Activated CD4-positive, alpha-beta T cell treated with anti-CD3 and anti-CD28 coated beads for 48 hours (primary cell): ENCODE measurements around the gene COL5A3.
A peak's percentile ranks its signal among the peaks of the same experiment; 100 is the strongest.
"Not testable (repeated sequence)": the region's sequence is repeated elsewhere in the genome, so short reads cannot be mapped to it uniquely, and the experiment has no call there.

Experiments used
- DNase-seq: peaks from one replicate; pipeline ENCODE4 v3.0.0-alpha.2; 2020

The COL5A3 gene

DNA sequence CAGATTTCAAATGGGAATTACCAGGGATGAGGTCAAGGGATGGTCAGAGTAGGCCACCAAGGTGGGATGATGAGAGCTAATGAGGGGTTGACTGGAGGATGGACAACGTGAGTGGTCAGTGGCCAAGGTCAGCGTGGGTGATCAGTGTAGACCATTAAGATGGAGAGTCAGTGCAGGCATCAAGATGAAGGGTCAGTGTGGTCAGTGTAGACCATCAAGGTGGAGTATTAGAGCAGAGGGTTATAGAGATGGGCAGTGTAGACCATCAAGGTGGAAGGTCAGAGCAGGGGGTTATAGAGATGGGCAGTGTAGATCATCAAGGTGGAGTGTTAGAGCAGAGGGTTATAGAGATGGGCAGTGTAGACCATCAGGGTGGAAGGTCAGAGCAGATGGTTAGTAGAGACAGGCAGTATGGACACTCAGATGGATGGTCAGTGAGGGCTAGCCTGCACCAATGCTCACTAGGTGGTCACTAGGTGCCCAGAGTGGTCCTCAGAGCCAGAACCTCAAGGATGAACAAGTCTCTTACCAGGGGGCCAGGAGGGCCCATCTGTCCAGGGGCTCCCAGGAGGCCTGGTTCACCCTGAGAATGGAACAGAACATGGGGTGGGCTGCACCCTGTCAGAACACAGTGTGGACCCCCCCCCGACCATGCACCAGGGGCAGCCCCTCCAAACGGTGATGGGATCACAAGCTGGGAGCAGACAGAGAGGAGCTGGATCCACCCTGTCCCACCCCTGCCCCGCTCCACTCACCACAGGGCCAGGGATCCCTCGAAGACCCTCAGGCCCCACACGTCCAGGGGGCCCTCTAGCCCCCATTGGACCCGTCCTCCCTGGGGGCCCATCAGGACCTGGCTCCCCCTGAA lies 41.2 kb downstream of the COL5A3 start:
- DNase-seq: no peak

DNA sequence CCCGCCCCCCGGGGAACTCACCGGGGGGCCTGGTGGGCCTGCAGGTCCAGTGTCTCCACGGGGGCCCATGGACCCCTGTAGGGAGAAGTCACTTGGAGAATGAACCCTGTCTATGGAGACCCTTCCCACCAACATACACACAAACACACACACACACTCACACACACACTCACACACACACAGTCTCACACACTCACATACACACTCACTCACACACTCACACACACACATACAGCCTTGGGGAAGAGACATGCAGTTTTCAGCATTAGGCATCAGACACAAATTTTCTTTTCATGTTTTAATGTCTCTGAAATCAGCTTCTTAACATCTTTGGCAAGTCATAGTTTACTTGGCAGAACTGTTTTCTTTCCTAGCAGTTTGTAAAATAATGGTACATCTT lies 43.0 kb downstream of the COL5A3 start:
- DNase-seq: no peak

DNA sequence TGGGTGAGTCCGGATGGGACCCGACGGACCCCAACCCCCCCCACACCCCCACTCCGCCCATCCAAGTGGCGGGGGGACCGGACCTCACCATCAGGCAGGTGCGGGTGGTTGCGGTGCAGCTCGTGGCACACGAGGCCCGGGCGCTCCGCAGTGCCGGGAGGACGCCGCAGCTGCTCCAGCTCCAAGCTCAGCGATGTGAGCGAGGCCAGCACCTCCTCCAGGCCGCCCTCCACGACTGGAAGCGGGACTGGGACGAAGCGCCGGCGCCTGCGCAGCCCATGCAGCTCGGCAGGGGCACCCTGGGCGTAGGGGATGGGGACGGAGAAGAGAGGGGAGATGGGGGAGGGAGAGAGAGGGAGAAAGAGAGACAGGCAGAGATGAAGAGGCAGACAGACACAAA lies 43.9 kb downstream of the COL5A3 start:
- DNase-seq: peak; percentile 5

DNA sequence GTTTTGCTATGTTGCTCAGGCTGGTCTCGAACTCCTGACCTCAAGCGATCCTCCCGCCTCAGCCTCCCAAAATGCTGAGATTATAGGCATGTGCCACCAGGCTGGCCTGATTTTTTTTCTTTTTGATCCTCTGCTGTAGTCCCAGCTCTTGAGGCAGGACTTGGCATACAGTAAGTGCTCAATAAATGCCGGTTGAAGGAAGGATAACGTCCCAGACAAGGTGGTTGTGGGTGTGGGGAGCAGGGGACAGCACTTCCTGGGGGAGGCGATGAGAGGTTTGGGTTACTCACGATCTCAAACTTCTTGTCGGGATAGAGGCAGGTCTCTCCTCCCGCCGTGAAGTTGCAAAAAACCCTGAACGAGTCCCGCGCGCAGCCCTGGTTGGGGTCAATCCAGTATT lies 44.3 kb downstream of the COL5A3 start:
- DNase-seq: no peak

DNA sequence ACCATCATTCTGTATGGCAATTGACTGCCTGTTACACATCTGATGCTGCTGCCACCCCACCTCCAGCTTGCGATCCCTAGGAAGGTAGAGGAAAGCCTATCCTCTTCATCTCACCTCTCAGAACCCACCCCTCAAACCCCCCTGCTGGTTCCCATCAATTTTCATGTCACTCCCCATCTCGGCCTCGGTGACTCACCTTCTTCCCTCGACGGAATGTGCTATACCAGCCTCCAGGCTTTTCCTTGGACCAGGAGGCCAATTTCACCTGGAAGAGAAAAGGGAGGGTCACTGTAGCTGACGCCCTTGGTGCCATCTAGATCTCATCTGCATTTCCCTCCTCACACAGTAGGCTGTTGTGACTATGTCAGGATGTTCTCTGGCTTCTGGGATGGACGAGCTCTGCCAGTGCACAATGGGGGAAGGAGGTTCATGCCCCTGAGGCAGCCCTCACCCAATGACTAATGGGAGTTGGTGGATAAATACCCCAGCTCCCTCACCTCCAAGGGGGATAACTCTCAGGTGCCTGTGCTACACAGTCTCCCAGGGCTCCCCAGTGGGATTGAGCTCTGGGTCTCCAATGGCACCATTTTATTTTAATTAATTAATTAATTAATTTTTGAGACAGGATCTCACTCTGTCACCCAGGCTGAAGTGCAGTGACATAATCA lies 47.5 kb downstream of the COL5A3 start:
- no peak for DNase-seq

DNA sequence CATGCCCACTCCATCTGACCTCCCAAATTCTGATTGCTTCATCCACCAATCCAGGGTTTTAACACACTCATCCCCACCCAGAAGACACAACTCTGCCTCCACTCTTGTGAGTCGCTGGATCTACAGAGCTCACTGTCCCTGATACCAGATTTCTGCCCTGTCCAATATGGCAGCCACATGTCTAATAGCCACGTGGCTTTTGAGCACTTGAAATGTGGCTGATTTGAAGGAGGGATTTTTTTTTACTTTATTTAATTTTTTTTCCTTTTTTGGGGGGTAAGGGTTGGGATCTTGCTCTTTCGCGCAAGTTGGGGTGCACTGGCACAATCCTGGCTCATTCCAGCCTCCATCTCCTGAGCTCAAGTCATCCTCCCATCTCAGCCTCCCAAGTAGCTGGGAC lies 49.2 kb downstream of the COL5A3 start:
- DNase-seq: no peak

DNA sequence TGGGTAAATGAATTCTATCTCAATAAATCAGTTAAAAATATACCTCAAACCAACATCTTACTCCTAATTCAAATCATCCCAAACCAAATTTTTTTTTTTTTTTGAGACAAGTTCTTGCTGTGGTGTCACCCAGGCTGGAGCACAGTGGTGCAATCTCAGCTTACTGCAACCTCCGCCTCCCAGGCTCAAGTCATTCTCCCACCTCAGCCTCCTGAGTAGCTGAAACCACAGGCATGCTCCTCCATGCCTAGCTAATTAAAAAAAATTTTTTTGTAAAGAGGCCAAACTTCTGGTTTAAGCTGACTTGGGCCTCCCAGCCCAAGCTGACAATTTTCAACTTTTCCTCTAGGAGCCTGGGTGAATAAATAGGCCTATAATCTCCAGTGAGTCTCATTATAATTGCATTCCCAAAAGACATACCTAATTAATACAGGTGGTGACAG lies 51.9 kb downstream of the COL5A3 start:
- no peak for DNase-seq

DNA sequence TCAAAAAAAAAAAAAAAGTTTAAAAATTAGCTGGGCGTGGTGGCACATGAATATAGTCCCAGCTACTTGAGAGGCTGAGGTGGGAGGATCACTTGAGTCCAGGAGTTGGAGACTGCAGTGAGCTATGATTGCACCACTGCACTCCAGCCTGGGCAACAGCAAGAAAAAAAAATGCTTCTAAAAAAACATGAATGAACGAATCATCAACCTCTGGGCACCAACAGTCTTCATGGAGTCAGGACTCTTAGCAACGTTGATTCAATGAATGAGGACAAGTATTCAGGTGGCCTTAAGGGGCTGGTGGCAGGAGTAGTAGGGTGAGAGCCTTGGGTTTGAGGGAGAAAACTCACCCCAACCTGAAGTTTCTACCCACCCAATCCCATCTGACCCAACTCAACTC lies 53.3 kb downstream of the COL5A3 start:
- no peak for DNase-seq

DNA sequence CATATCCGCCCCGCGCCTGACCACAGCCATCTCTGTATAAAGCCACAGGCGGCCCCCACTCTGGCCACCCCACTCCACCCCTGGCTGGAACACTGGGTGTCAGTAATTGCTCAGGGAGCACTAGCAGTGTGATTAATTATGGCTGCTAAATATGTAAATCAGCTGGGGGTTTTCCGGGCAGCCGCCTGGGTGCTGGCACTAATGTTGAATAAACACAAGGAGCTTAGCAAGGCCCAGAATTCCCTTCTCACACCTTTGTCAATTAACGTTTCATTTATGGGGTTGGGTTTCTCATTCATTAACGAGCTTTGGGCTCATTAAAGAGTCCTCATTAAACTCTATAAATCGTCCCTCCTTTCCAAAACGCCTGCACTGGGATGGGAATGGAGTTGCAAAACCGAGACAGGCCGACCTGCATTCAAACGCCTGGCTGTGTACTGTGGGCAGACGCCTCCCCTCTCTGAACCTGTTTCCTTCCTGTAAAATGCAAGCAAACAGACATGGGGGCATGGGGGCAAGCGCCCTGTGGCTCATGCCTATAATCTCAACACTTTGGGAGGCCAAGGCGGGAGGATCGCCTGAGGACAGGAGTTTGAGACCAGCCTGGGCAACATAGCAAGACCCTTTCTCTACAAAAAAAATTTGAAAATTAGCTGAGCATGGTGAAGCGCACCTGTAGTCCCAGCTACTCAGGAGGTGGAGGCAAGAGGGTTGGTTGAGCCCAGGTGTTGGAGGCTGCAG lies 56.3 kb downstream of the COL5A3 start:
- DNase-seq: no peak

DNA sequence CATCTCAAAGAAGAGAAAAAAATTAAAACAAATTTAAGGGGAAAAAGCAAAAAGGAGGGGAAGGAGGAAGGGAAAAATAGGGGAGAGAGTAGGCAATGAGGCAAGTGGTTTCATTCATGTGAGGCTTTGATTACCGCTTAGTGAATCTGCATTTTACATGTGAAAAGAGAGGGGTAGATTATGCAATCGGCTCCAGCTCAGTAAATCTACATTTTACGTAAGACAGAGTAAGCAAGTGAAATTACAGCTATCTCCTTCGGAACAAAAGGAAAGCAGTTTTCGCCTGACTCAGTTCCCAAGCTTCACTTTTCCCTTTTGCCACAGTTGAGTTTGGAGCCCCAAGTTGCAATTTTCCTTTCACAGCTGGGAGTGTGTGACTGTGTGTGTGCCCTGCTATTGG lies 58.0 kb downstream of the COL5A3 start:
- no peak for DNase-seq

DNA sequence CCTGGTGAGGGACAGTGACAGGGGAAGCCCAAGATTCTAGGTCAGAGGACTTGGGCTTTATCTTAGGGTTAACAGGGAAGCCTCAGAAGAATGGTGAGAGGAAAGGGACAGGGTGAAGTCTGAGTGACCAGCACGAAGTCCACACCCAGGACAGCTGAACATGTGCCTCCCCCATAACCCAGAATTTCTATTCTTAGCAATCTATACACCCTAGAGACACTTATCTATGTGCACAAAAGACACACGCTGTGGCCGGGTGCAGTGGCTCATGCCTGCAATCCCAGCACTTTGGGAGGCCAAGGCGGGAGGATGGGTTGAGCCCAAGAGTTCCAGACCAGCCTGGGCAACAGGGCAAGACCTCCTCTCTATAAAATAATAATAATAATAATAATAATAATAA lies 62.9 kb downstream of the COL5A3 start:
- DNase-seq: no peak

DNA sequence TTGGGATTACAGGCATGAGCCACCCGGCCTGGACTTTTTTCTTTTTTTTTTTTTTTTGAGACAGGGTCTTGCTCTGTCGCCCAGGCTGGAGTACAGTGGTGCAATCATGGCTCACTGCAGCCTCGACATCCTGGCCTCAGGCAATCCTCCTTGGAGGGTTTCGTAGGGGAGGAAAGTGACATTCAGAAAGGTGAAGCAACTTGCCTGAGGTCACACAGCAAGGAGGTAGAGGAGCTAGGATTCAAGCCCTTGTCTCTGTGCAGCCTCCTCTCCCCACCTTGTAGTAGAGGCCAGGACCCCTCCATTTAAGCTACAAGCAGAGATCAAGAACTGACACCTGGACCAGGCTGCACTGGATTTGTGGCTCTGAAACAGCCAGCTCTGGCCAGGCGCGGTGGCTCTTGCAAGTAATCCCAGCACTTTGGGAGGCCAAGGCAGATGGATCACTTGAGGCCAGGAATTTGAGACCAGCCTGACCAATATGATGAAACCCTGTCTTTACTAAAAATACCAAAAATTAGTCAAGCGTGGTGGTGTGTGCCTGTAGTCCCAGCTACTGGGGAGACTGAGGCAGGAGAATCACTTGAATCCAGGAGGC lies 63.7 kb downstream of the COL5A3 start:
- not testable (repeated sequence) for DNase-seq

DNA sequence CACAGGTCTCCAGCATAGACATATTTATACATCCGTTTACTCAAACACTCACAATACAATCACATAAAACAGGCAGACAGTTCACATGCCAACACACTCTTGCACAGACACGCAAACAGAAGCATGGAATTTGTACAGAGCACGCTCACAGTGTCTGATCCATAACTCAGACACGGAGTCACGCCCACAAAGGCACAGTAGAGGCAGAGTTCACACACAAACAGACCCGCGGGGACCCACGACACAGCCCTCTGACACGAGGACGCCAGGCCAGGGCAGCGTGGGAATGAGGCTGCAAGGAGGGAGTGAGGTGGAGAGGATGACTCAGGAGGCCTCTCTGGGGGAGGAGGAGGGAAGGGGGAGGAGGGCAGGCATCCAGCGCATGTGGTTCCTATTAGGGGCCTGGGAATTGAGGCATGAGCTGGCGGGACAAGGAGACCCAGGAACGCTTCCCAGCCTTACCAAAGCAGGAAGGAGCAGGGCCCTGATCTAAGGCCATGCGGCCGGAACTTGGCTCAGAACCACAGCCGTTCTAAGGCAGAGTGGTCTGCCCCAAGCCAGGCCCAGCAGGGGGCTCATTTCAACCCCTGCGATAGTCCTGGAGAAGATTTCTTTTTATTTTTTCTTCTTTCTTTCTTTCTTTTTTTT lies 64.9 kb downstream of the COL5A3 start:
- DNase-seq: no peak

DNA sequence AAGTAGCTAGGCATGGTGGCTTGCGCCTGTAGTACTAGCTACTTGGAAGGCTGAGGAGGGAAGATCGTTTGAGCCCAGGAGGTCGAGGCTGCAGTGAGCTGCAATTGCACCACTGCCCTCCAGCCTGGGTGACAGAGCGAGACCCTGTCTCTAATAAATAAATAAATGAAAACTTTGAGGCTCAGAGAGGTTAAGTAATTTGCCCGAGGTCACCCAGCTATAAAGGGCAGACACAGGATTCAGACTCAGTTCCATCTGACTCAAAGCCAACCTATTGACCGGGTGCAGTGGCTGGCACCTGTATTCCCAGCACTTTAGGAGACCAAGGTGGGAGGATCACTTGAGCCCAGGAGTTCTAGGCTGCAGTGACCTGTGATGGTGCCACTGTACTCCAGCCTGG lies 66.6 kb downstream of the COL5A3 start:
- DNase-seq: no peak

DNA sequence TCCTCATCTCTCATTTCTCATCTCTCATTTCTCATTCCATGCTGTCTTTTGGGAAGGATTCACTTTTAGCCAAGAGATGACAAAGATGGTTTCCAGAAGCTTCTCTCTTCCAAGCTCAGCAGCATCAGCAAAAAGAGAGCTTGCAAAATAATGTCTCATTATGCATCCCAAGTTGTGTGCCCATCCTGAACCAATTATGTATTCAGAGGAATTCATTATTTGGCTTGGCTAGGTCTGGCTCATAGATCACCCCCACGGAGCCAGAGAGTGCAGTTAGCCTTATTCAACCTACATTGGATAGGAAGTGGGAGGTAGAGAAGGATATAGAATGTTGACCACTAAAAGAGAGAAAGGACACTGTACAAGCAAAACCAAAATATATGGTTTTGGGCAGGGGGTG lies 68.6 kb downstream of the COL5A3 start:
- DNase-seq: no peak

DNA sequence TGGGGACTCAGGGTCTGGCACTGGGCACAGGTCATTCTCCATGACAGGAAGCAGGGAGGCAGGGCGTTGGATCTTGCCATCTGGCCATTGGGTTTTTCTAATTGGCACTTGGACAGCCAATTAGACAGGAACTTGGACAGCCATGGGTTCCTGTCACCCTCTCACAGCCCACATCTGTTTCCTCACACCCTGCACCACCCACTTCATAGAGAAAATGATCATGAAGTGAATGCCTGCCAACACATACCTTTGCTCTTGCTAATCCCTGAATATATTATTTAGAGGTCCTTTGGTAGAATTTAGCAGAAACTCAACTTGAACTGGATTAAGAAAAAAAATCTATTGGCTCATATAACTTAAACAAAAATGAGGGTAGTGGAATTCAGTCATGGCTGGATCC lies 69.1 kb downstream of the COL5A3 start:
- DNase-seq: no peak

DNA sequence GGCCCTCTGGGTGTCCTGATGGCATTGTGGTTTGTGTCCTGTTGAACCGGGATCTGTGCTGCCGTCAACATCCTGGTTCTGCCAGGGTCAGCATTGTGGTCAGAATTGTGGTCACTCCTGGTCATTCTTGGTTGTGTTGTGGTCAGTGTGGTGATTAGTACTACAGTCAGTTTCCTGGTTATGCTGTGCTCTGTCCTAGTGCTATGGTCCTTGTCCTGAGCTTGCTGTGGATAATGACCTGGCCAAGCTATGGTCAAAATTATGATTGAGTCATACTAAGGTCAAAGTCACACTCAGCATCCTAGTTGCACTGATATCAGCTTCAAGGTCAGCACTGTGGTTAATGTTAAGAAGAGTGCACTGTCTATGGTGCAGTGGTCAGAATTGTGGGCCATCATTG lies 69.5 kb downstream of the COL5A3 start:
- no peak for DNase-seq

DNA sequence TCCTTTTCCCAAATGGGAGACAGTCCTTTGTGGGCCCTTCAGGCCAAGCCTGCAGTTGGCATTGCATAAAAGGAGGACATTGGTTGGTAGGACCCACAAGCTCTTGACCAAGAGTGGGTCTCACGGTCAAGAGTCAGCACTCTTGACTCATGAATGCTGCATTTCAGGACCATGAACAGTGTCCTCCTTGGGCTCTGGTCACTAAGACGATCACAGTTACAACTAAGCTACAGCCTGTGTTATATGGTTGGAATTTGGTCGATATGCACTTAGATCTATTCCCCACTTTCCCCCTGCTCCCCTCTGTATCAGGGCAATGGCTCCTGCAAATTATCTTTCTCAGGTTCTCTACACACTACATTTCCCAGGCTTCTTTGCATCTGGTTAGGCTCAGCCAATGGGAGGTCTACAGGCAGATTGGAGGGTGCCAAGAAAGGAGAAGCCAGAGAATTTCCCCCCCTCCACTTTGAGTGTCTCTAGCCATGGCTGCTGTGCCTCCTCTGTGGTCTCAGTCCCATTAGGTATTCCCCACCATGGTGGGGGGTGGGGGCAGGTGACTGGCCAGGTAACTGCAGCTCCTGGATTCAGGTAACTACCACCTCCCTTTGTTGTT lies 70.9 kb downstream of the COL5A3 start:
- no peak for DNase-seq

DNA sequence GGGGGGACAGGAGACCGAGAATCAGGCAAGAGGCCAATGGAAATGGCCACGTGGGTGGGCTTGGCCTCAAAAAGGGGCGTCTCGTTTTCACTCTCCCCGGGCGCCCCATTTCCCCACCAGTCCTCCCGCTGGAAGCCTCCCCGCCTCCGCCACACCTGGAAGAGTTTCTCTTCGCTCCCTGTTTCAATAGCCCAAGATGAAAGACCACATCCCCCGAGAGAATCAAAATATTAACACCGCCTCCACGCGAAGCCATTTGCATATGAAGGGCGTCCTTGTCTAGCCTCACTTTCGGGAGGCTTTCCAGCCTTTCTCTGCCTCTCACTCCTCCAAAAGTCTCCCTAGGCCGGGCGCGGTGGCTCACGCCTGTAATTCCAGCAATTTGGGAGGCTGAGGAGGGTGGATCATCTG lies 73.3 kb downstream of the COL5A3 start:
- DNase-seq: no peak

DNA sequence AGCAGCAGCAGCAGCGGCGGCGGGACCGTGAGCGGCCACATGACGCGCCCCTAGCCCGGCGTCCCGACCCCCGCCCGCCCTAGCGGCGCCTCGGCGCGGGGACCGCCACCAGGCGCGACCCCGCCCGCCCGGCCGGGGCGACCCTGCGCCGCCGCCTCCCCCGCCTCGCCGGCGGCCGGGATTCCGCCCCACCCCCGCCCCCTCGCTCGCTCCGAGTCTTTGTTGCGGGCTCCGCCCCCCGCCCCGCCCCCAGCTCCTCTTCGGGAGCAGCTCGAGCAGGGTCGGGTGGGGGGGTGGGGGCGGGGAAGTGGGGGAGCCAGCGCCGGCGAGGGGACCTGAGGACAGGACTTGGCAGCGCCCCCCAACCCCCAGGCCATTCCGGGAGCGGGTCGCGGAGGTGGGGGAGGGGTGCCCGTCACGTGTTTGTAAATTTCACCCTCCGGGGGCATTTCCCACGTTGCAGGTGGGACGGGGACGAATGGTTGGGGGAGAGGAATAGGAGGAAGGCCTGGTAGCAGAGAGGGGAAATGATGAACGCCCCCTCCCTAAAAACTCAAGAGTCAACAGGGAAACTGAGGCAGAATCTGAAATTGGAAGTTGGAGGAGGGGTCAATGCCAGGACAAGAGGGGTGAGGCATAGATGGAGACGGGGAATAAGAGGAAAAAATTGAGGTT lies 73.8 kb downstream of the COL5A3 start, which contains the start of gene OLFM2:
OLFM2 (minus strand) TSS at position 190 of the 675 bp plus-strand sequence; CDS start at position 41, 149 bp downstream.
- DNase-seq: peak; percentile 39

DNA sequence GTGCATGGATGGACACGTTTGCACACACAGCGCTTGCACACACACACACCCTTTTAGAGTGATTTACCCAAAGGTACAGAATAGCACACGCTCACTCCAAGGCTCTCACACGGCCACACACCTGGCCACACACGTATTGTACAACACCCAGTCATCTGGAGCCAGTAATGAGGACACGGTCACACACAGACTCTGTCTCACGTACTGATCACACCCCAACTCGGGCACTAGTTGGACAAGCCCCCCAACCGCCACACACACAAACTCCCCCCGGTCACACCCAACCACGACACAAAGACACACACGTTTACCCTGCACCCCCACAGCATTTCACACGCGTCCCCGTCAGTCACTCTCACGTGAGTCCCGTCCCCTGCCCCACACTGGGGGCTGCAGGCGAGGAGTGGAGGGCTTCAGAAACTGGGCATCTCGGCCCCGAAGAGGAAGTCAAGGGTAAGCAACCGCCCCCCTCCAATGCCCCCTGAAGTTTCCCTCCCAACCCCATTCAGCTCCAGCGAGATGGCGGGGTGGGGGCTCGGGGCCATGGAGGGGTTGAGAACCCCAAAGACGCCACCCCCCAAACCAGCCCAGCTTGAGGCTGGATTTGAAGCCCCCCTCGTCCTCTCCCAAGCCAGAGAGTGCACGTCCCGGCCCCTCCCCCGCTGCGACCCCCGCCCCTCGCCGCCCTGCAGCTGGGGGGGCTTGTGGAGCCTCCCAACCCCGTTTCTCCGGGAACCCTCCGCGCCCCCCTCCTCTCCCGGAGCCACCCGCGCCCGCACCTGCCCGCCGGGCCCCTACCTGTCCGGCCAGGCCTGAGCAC lies 74.6 kb downstream of the COL5A3 start:
- DNase-seq: no peak
